Measurements from ENCODE around the gene MATN4. TPM values are rescaled to one million over a fixed set of nuclear protein-coding genes. Genes with fewer than 3 reads are reported as not detected.

MATN4 gene
- total RNA-seq, 2 experiments from 2014 or later, result 0.38 TPM; not detected in 1

GRCh38 chr20:45350217-45350616, 42.1 kb upstream of the MATN4 start:
- no peak overlapping the region for H3K4me3 ChIP-seq (ENCODE audit: low read depth, low read length, poor library complexity, severe bottlenecking)
- no peak overlapping the region for H2AFZ ChIP-seq (ENCODE audit: low read length)
- ChIA-PET CTCF (ENCODE audit: unreplicated experiment) (no interaction called here), POLR2A (no interaction called here)
- no peak for DNase-seq (ENCODE audit: low spot score)
- H3K9me2 ChIP-seq (ENCODE audit: insufficient read depth, low read length), result no peaks in the 10 kb centered on the region
- peaks cover 4% of the 10 kb centered on the region for H3K4me1 ChIP-seq (ENCODE audit: insufficient read depth, low read length, poor library complexity, severe bottlenecking)
- intact Hi-C loops (cut with micrococcal nuclease; ENCODE audit: unreplicated experiment), result no loop called here
- TF ChIP-seq EZH2phosphoT487 (IDR thresholded peaks at IDR 0.05; ENCODE audit: borderline replicate concordance, low read depth, low read length) (no peak), CTCF (conservative IDR thresholded peaks at IDR 0.05; ENCODE audit: low read length) (no peak)
- H3K9me3 ChIP-seq (ENCODE audit: low read length), result no peaks in the 10 kb centered on the region
- BruUV-seq (replicated peaks), result no TSS peak
- no peaks in the 10 kb centered on the region for H3K79me2 ChIP-seq (ENCODE audit: insufficient read depth, low read depth, low read length)
- no peaks in the 10 kb centered on the region for H3K36me3 ChIP-seq (ENCODE audit: insufficient read depth, low read length)
- no peak overlapping the region for H3K4me2 ChIP-seq (ENCODE audit: low read length)
- no peaks in the 10 kb centered on the region for H4K20me1 ChIP-seq (ENCODE audit: insufficient read depth, low read length)
- no peak overlapping the region for H3K27ac ChIP-seq (ENCODE audit: low read depth, low read length, poor library complexity, severe bottlenecking)

- intact Hi-C loops (cut with micrococcal nuclease; ENCODE audit: unreplicated experiment), result no loop called here
- H3K79me2 ChIP-seq (ENCODE audit: insufficient read depth, low read depth, low read length), result no peaks in the 10 kb centered on the region
- TF ChIP-seq CTCF (conservative IDR thresholded peaks at IDR 0.05; ENCODE audit: low read length) (no peak), EZH2phosphoT487 (IDR thresholded peaks at IDR 0.05; ENCODE audit: borderline replicate concordance, low read depth, low read length) (no peak)
- CTCF ChIA-PET (ENCODE audit: unreplicated experiment), result no interaction called here
- H4K20me1 ChIP-seq (ENCODE audit: insufficient read depth, low read length), result no peaks in the 10 kb centered on the region
- no peak within 1 kb of the TSS for H3K4me2 ChIP-seq (ENCODE audit: low read length)
- no peak for DNase-seq (ENCODE audit: low spot score)
- peaks cover 11% of the 10 kb centered on the region for H3K4me1 ChIP-seq (ENCODE audit: insufficient read depth, low read length, poor library complexity, severe bottlenecking)
- no peaks in the 10 kb centered on the region for H3K36me3 ChIP-seq (ENCODE audit: insufficient read depth, low read length)
- H3K27ac ChIP-seq (ENCODE audit: low read depth, low read length, poor library complexity, severe bottlenecking), result no peak within 1 kb of the TSS
- H3K4me3 ChIP-seq (ENCODE audit: low read depth, low read length, poor library complexity, severe bottlenecking), result no peak within 1 kb of the TSS
- BruUV-seq (replicated peaks), result no TSS peak
- H3K9me2 ChIP-seq (ENCODE audit: insufficient read depth, low read length), result no peaks in the 10 kb centered on the region
- H3K9me3 ChIP-seq (ENCODE audit: low read length), result no peaks in the 10 kb centered on the region
- H2AFZ ChIP-seq (ENCODE audit: low read length), result no peak within 1 kb of the TSS
- POLR2A ChIA-PET, result no interaction called here
Measured at GRCh38 chr20:45347936-45348778, 40.1 kb upstream of the MATN4 start, which contains the start of gene SDC4. Gene SDC4 (minus strand): TSS chr20:45348424. CDS start chr20:45348384, 40 bp downstream.

DNA sequence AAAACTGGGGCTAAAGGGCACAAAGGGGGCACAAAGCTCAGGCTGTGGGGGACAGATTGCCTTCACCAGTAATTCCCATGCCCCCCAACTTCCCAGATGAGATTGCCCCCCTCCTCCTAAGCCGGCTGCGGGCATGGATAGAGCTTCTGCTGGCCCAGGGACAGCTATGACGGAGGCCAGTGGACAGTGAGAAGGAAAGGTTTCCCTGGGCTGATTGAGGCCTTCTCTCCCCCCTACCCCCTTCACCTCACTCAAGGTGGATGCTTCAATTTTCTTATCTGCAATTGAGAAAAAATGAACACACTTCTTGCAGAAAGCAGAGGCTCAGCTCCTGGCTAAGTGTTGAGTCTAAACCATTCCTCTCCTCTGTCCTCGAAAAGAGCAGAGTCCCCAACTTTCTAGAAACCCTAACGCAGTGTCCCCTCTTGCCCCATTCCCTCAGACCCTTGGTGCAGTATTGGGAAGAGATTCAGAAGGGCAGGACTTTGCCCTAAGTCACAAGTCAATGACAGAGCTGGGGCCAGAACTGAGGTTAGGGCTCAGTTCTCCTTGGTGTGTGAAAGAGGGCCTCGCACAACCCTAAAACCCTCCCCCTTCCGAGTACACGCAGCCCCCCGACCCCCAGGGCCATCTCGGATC, 39.3 kb upstream of the MATN4 start:
- Histone ChIP-seq H3K4me1 (ENCODE audit: insufficient read depth, low read length, poor library complexity, severe bottlenecking) (peaks cover 11% of the 10 kb centered on the region), H3K36me3 (ENCODE audit: insufficient read depth, low read length) (no peaks in the 10 kb centered on the region), H3K9me3 (ENCODE audit: low read length) (no peaks in the 10 kb centered on the region), H4K20me1 (ENCODE audit: insufficient read depth, low read length) (no peaks in the 10 kb centered on the region), H3K27ac (ENCODE audit: low read depth, low read length, poor library complexity, severe bottlenecking) (no peak overlapping the region), H3K4me3 (ENCODE audit: low read depth, low read length, poor library complexity, severe bottlenecking) (no peak overlapping the region), H2AFZ (ENCODE audit: low read length) (no peak overlapping the region), H3K4me2 (ENCODE audit: low read length) (no peak overlapping the region), H3K9me2 (ENCODE audit: insufficient read depth, low read length) (no peaks in the 10 kb centered on the region), H3K79me2 (ENCODE audit: insufficient read depth, low read depth, low read length) (no peaks in the 10 kb centered on the region)
- intact Hi-C loops (cut with micrococcal nuclease; ENCODE audit: unreplicated experiment), result no loop called here
- TF ChIP-seq EZH2phosphoT487 (IDR thresholded peaks at IDR 0.05; ENCODE audit: borderline replicate concordance, low read depth, low read length), result no peak
- TF ChIP-seq CTCF (conservative IDR thresholded peaks at IDR 0.05; ENCODE audit: low read length), result no peak
- ChIA-PET POLR2A (interaction anchor here (0.6 kb wide), 1 partner anchor 45 kb away, joined by 7 read pairs; no protein-coding TSS in a partner anchor), CTCF (ENCODE audit: unreplicated experiment) (no interaction called here)
- no TSS peak for BruUV-seq (replicated peaks)
- DNase-seq (ENCODE audit: low spot score), result no peak
